ENCODE results near the gene PASD1.
"Not testable (repeated sequence)": the region's sequence is repeated elsewhere in the genome, so short reads cannot be mapped to it uniquely, and the experiment has no call there.

DNA sequence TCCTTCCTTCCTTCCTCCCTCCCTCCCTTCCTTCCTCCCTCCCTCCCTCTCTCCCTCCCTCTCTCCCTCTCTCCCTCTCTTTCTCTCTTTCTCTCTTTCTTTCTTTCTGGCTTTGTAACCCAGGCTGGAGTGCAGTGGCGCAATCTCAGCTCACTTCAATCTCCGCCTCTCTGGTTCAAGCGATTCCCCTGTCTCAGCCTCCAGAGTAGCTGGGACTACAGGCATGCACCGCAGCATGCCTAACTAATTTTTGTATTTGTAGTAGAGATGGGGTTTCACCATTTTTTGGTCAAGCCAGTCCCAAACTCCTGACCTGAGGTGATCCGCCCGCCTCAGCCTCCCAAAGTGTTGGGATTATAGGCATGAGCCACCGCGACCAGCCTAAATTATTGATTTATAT, 133.6 kb downstream of the PASD1 start:
- TF ChIP-seq MEF2A (IDR thresholded peaks at IDR 0.05; ENCODE audit: borderline replicate concordance, low read depth); EP300 (IDR thresholded peaks at IDR 0.05; ENCODE audit: borderline replicate concordance in 1 of 2, low read depth in 1 of 2, low read length in 1 of 2): not testable (repeated sequence)
- TF ChIP-seq, protein P1, sequence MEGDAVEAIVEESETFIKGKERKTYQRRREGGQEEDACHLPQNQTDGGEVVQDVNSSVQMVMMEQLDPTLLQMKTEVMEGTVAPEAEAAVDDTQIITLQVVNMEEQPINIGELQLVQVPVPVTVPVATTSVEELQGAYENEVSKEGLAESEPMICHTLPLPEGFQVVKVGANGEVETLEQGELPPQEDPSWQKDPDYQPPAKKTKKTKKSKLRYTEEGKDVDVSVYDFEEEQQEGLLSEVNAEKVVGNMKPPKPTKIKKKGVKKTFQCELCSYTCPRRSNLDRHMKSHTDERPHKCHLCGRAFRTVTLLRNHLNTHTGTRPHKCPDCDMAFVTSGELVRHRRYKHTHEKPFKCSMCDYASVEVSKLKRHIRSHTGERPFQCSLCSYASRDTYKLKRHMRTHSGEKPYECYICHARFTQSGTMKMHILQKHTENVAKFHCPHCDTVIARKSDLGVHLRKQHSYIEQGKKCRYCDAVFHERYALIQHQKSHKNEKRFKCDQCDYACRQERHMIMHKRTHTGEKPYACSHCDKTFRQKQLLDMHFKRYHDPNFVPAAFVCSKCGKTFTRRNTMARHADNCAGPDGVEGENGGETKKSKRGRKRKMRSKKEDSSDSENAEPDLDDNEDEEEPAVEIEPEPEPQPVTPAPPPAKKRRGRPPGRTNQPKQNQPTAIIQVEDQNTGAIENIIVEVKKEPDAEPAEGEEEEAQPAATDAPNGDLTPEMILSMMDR (IDR thresholded peaks at IDR 0.05), result not testable (repeated sequence)
- TF ChIP-seq, protein P2, sequence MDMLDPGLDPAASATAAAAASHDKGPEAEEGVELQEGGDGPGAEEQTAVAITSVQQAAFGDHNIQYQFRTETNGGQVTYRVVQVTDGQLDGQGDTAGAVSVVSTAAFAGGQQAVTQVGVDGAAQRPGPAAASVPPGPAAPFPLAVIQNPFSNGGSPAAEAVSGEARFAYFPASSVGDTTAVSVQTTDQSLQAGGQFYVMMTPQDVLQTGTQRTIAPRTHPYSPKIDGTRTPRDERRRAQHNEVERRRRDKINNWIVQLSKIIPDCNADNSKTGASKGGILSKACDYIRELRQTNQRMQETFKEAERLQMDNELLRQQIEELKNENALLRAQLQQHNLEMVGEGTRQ (IDR thresholded peaks at IDR 0.05; ENCODE audit: borderline replicate concordance, low read depth, low read length), result not testable (repeated sequence)

Measured in SK-N-SH (cell line).